Measurements from ENCODE around the gene NUP62. TPM values are rescaled to one million over a fixed set of nuclear protein-coding genes. Genes with fewer than 3 reads are reported as not detected.

The NUP62 gene
- total and polyA plus RNA-seq, 12 donors = 13.2 to 48.1 (median 32.7) TPM

DNA sequence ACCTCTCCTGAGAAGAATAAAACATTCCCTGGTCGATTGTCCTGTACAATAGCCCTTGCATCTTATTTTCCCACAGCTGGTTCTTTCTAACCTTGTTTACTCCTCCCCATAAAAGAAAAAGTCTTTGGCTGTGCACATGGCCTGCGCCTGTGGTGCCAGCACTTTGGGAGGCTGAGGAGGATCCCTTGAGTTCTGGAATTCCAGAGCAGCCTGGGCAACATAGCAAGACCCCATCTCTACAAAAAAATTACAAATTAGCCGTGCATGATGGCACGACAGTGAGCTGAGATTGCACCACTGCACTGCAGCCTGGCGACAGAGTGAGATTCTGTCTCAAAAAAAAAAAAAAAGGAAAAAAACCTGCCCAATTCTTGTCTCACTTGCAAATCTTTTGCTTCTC lies 7.2 kb upstream of the NUP62 start:
- WGBS, 2 donors = 73 to 75% methylated on average over 5 of the region's 5 CpGs

DNA sequence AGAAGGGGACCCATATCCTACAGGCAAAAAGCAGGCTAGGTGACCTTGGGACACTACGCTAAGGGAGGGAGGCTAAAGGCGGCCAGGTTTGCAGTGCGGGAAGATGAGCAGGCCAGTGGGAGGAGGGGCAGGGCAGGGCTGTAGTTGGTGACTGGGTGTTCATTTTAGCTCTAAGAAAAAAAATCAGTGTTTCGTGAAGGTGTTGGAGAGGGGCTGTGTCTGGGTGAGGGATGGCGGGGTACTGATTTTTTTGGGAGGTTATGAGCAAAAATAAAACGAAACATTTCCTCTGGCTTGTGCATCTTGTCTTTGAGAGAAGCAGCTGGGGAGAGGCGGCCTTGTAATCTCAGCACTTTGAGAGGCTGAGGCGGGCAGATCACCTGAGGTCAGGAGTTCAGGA lies 4.3 kb upstream of the NUP62 start:
- no peak for ATAC-seq
- Histone ChIP-seq H3K4me3 (no peak overlapping the region), H3K27ac (no peak overlapping the region), H3K4me1 (peaks cover 0 to 23% (median 7%) of the 10 kb centered on the region in 9 donors), H3K27me3 (peaks cover 0 to 3% (median 0%) of the 10 kb centered on the region in 7 donors), H3K9me3 (no peaks in the 10 kb centered on the region), H3K36me3 (peaks cover 0 to 13% (median 0%) of the 10 kb centered on the region in 9 donors)
- WGBS, 2 donors = 88 to 90% methylated on average over 8 of the region's 8 CpGs
- DNase-seq = no peak
- TF ChIP-seq, protein P1, sequence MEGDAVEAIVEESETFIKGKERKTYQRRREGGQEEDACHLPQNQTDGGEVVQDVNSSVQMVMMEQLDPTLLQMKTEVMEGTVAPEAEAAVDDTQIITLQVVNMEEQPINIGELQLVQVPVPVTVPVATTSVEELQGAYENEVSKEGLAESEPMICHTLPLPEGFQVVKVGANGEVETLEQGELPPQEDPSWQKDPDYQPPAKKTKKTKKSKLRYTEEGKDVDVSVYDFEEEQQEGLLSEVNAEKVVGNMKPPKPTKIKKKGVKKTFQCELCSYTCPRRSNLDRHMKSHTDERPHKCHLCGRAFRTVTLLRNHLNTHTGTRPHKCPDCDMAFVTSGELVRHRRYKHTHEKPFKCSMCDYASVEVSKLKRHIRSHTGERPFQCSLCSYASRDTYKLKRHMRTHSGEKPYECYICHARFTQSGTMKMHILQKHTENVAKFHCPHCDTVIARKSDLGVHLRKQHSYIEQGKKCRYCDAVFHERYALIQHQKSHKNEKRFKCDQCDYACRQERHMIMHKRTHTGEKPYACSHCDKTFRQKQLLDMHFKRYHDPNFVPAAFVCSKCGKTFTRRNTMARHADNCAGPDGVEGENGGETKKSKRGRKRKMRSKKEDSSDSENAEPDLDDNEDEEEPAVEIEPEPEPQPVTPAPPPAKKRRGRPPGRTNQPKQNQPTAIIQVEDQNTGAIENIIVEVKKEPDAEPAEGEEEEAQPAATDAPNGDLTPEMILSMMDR (IDR thresholded peaks at IDR 0.05) = no peak
- intact Hi-C loops (cut with DNase I) = loop anchor here in 2 of 10 donors (10.0 kb wide), 2 partner anchors 51 to 201 kb away; no protein-coding TSS in a partner anchor

More for the DNA sequence above, 7.2 kb upstream of the NUP62 start:
- Histone ChIP-seq H3K9me3 (no peaks in the 10 kb centered on the region), H3K27me3 (peaks cover 0 to 3% (median 0%) of the 10 kb centered on the region in 7 donors), H3K36me3 (peaks cover 0 to 9% (median 0%) of the 10 kb centered on the region in 9 donors), H3K4me3 (no peak overlapping the region), H3K27ac (no peak overlapping the region), H3K4me1 (peaks cover 0 to 14% (median 7%) of the 10 kb centered on the region in 9 donors)
- TF ChIP-seq, protein P1 (IDR thresholded peaks at IDR 0.05) = no peak
- intact Hi-C loops (cut with DNase I) = loop anchor here in 8 of 10 donors (2.0 to 10.0 kb wide), 6 partner anchors 46 to 198 kb away; no protein-coding TSS in a partner anchor
- ATAC-seq = no peak
- no peak for DNase-seq

GRCh38 chr19:49932731-49933131 lies 3.4 kb upstream of the NUP62 start:
- DNase-seq (no peak), ATAC-seq (no peak)
- H3K36me3 ChIP-seq = peaks cover 0 to 17% (median 0%) of the 10 kb centered on the region in 9 donors
- H3K27me3 ChIP-seq = no peaks in the 10 kb centered on the region
- TF ChIP-seq, protein P1 (IDR thresholded peaks at IDR 0.05) = no peak
- intact Hi-C loops (cut with DNase I) = loop anchor here in 2 of 10 donors (10.0 kb wide), 2 partner anchors 52 to 202 kb away; no protein-coding TSS in a partner anchor
- H3K4me3 ChIP-seq = no peak overlapping the region
- WGBS, 2 donors = 92 to 93% methylated on average over 21 to 25 of the region's 25 CpGs
- no peaks in the 10 kb centered on the region for H3K9me3 ChIP-seq
- peaks cover 3 to 28% (median 12%) of the 10 kb centered on the region in 9 donors for H3K4me1 ChIP-seq
- no peak overlapping the region for H3K27ac ChIP-seq

GRCh38 chr19:49932041-49932451 lies 2.7 kb upstream of the NUP62 start:
- intact Hi-C loops (cut with DNase I) = loop anchor here in 2 of 10 donors (10.0 kb wide), 2 partner anchors 53 to 203 kb away; no protein-coding TSS in a partner anchor
- no peak overlapping the region for H3K4me3 ChIP-seq
- DNase-seq = no peak
- peaks cover 4 to 32% (median 16%) of the 10 kb centered on the region in 9 donors for H3K4me1 ChIP-seq
- no peak overlapping the region for H3K27ac ChIP-seq
- peaks cover 0 to 24% (median 0%) of the 10 kb centered on the region in 9 donors for H3K36me3 ChIP-seq
- H3K9me3 ChIP-seq = no peaks in the 10 kb centered on the region
- TF ChIP-seq, protein P1 (IDR thresholded peaks at IDR 0.05) = no peak
- no peaks in the 10 kb centered on the region for H3K27me3 ChIP-seq
- 96 to 97% methylated on average over 5 of the region's 5 CpGs for WGBS, 2 donors
- no peak for ATAC-seq

Data from heart right ventricle (tissue), 16 donors.